ENCODE data around the gene INKA1. TPM values are rescaled to one million over a fixed set of nuclear protein-coding genes. Genes with fewer than 3 reads are reported as not detected.

INKA1 gene
- total RNA-seq, 1 donor from 2014 or later: 2.5 TPM

GRCh38 chr3:49841806-49842205 lies 38.7 kb downstream of the INKA1 start:
- no peak for DNase-seq (ENCODE audit: low read depth)
- no peak for TF ChIP-seq CTCF (conservative IDR thresholded peaks at IDR 0.05; ENCODE audit: low read depth, low read length)
- H3K4me3 ChIP-seq (ENCODE audit: low read depth, low read length): no peak overlapping the region

GRCh38 chr3:49842843-49843517 lies 39.9 kb downstream of the INKA1 start:
- TF ChIP-seq CTCF (conservative IDR thresholded peaks at IDR 0.05; ENCODE audit: low read depth, low read length): no peak
- H3K4me3 ChIP-seq (ENCODE audit: low read depth, low read length): no peak overlapping the region
- DNase-seq (ENCODE audit: low read depth): no peak

GRCh38 chr3:49844464-49845183 lies 41.6 kb downstream of the INKA1 start:
- TF ChIP-seq CTCF (conservative IDR thresholded peaks at IDR 0.05; ENCODE audit: low read depth, low read length): no peak
- DNase-seq (ENCODE audit: low read depth): no peak
- H3K4me3 ChIP-seq (ENCODE audit: low read depth, low read length): no peak overlapping the region

- DNase-seq (ENCODE audit: low read depth): no peak
- TF ChIP-seq CTCF (conservative IDR thresholded peaks at IDR 0.05; ENCODE audit: low read depth, low read length): no peak
- H3K4me3 ChIP-seq (ENCODE audit: low read depth, low read length): no peak overlapping the region
Observed at GRCh38 chr3:49845694-49846093, 42.6 kb downstream of the INKA1 start.

Other genes with a start within 250 kb of the INKA1 start
- under 0.01 and 0.46 TPM in 2 replicates for gene BSN, start 248.8 kb upstream of the INKA1 start, total RNA-seq
- 126 and 199 TPM in 2 replicates for gene APEH, start 128.9 kb upstream of the INKA1 start, total RNA-seq
- gene MST1, start 113.8 kb upstream of the INKA1 start, total RNA-seq: 4.3 and 5.5 TPM in 2 replicates
- gene RNF123, start 113.7 kb upstream of the INKA1 start, total RNA-seq: 18.0 and 19.0 TPM in 2 replicates
- 0.07 and 0.86 TPM in 2 replicates for gene AMIGO3, start 83.6 kb upstream of the INKA1 start, total RNA-seq
- gene GMPPB, start 79.3 kb upstream of the INKA1 start, total RNA-seq: 50.4 and 88.9 TPM in 2 replicates
- gene IP6K1, start 16.7 kb upstream of the INKA1 start, total RNA-seq: 27.5 and 30.7 TPM in 2 replicates
- not detected in 2 replicates for gene CDHR4, start 3.4 kb upstream of the INKA1 start, total RNA-seq
- 2.4 and 12.2 TPM in 2 replicates for gene UBA7, start 10.7 kb downstream of the INKA1 start, total RNA-seq
- gene TRAIP, start 53.3 kb downstream of the INKA1 start, total RNA-seq: 17.1 and 18.9 TPM in 2 replicates
- not detected in 2 replicates for gene CAMKV, start 66.6 kb downstream of the INKA1 start, total RNA-seq
- gene MST1R, start 100.6 kb downstream of the INKA1 start, total RNA-seq: 5.3 and 5.6 TPM in 2 replicates
- 9.1 and 17.9 TPM in 2 replicates for gene MON1A, start 126.5 kb downstream of the INKA1 start, total RNA-seq
- 24.0 and 36.6 TPM in 2 replicates for gene RBM6, start 136.9 kb downstream of the INKA1 start, total RNA-seq

Data from epithelial cell of proximal tubule (primary cell).